Osteoblast (primary cell): ENCODE measurements around the gene COL4A2. TPM values are rescaled to one million over a fixed set of nuclear protein-coding genes. Genes with fewer than 3 reads are reported as not detected.

Experiments
- DNase-seq: peaks from one replicate; pipeline ENCODE4 v3.0.0; 2011; ENCODE audit warnings: low spot score, mixed read lengths; ENCODE audit not compliant: insufficient read length; ENCODE audit errors: missing footprints
- H2AFZ ChIP-seq: 2 replicates; pipeline ENCODE4 v1.6.0; 2011; ENCODE audit warnings: mild to moderate bottlenecking, low read length
- H3K27ac ChIP-seq: 2 replicates; pipeline ENCODE4 v1.5.1; 2011; ENCODE audit warnings: mild to moderate bottlenecking, low read depth, low read length, moderate library complexity
- H3K27me3 ChIP-seq: 2 replicates; pipeline ENCODE4 v1.6.0; 2012; ENCODE audit warnings: mild to moderate bottlenecking, control low read depth, inconsistent platforms, low read length, moderate library complexity; ENCODE audit not compliant: insufficient read depth
- H3K36me3 ChIP-seq: 2 replicates; pipeline ENCODE4 v1.5.1; 2011; ENCODE audit warnings: mild to moderate bottlenecking, low read length, control low read depth, moderate library complexity; ENCODE audit not compliant: insufficient read depth
- H3K4me1 ChIP-seq: 2 replicates; pipeline ENCODE4 v1.5.1; 2011; ENCODE audit warnings: mild to moderate bottlenecking, low read length, control low read depth, moderate library complexity; ENCODE audit not compliant: insufficient read depth
- H3K4me2 ChIP-seq: 2 replicates; pipeline ENCODE4 v1.6.0; 2011; ENCODE audit warnings: mild to moderate bottlenecking, low read length; ENCODE audit not compliant: insufficient read depth
- H3K4me3 ChIP-seq: fragments of 200-600 bp; sonication (generic); 3 replicates; pipeline ENCODE4 v1.5.1; 2012; ENCODE audit warnings: mild to moderate bottlenecking, low read length, inconsistent platforms; ENCODE audit not compliant: insufficient read depth
- H3K79me2 ChIP-seq: 2 replicates; pipeline ENCODE4 v1.6.0; 2012; ENCODE audit warnings: mild to moderate bottlenecking, low read length, control low read depth, inconsistent platforms; ENCODE audit not compliant: insufficient read depth
- H3K9me3 ChIP-seq: 2 replicates; pipeline ENCODE4 v1.5.1; 2011; ENCODE audit warnings: low read depth, low read length, control low read depth
- H4K20me1 ChIP-seq: 2 replicates; pipeline ENCODE4 v1.6.0; 2012; ENCODE audit warnings: mild to moderate bottlenecking, low read length, control low read depth; ENCODE audit not compliant: insufficient read depth
- total RNA-seq: library from RNA; depleted of rRNA; stranded (reverse); fragments of >200 nt; gene quantifications from 2 replicates; pipeline ENCODE4 v1.2.3, GENCODE V29; 2012
- TF ChIP-seq, protein P1 (sequence below): IDR thresholded peaks from 2 replicates; pipeline ENCODE4 v1.5.1; 2011; ENCODE audit warnings: mild to moderate bottlenecking, low read depth, low read length, moderate library complexity; ENCODE audit errors: extremely low read depth

The COL4A2 gene
- total RNA-seq, 1 donor = 267 TPM

GRCh38 chr13:110557610-110558305, 250.7 kb downstream of the COL4A2 start:
- Histone ChIP-seq H3K4me3 (no peak overlapping the region), H4K20me1 (peaks cover 3% of the 10 kb centered on the region), H3K27me3 (no peaks in the 10 kb centered on the region), H3K27ac (no peak overlapping the region), H2AFZ (no peak overlapping the region), H3K79me2 (no peaks in the 10 kb centered on the region), H3K4me1 (peaks cover 26% of the 10 kb centered on the region), H3K9me3 (no peaks in the 10 kb centered on the region), H3K36me3 (no peaks in the 10 kb centered on the region), H3K4me2 (no peak overlapping the region)
- peak; percentile 76 for DNase-seq
- TF ChIP-seq, protein P1, sequence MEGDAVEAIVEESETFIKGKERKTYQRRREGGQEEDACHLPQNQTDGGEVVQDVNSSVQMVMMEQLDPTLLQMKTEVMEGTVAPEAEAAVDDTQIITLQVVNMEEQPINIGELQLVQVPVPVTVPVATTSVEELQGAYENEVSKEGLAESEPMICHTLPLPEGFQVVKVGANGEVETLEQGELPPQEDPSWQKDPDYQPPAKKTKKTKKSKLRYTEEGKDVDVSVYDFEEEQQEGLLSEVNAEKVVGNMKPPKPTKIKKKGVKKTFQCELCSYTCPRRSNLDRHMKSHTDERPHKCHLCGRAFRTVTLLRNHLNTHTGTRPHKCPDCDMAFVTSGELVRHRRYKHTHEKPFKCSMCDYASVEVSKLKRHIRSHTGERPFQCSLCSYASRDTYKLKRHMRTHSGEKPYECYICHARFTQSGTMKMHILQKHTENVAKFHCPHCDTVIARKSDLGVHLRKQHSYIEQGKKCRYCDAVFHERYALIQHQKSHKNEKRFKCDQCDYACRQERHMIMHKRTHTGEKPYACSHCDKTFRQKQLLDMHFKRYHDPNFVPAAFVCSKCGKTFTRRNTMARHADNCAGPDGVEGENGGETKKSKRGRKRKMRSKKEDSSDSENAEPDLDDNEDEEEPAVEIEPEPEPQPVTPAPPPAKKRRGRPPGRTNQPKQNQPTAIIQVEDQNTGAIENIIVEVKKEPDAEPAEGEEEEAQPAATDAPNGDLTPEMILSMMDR = no peak

DNA sequence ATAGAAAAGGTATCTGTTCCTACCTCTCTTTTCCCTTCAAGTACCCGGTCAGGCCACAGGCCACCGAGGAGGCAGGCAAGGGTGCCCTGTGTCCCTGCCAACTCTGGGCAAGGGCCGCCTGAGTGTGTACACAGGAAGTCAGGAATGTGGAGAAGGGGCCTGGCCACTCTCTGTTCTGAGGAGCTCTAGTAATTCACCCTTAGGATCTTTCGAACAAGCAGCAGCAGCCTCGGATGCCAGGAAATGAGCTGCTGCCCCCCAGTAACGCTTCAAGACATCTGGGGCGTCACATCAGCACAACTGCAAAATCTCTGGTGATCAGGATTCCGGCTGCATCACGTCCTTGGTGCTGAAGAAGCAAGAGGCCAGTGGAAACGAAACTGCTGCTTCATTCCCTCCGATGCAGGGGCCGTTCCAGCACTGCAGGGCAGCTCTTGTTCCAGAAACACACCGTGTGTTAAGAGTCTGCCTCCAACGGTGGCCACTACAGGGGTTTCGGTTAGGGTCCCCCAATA, 252.4 kb downstream of the COL4A2 start:
- peaks cover 28% of the 10 kb centered on the region for H3K4me1 ChIP-seq
- H3K27me3 ChIP-seq = no peaks in the 10 kb centered on the region
- H3K79me2 ChIP-seq = no peaks in the 10 kb centered on the region
- H2AFZ ChIP-seq = peak overlapping the region; percentile 91
- H3K4me2 ChIP-seq = peak overlapping the region; percentile 92
- H3K36me3 ChIP-seq = no peaks in the 10 kb centered on the region
- H3K9me3 ChIP-seq = no peaks in the 10 kb centered on the region
- H3K4me3 ChIP-seq = peak overlapping the region; percentile 69
- H3K27ac ChIP-seq = peak overlapping the region; percentile 24
- DNase-seq = peak; percentile 97
- TF ChIP-seq, protein P1 = no peak
- H4K20me1 ChIP-seq = peaks cover 3% of the 10 kb centered on the region

GRCh38 chr13:110559986-110560385, 252.9 kb downstream of the COL4A2 start:
- Histone ChIP-seq H3K4me1 (peaks cover 28% of the 10 kb centered on the region), H3K4me3 (peak overlapping the region; percentile 69), H3K9me3 (no peaks in the 10 kb centered on the region), H3K27me3 (no peaks in the 10 kb centered on the region), H2AFZ (peak overlapping the region; percentile 91), H3K27ac (peak overlapping the region; percentile 24), H3K79me2 (no peaks in the 10 kb centered on the region), H3K36me3 (no peaks in the 10 kb centered on the region), H4K20me1 (peaks cover 3% of the 10 kb centered on the region), H3K4me2 (peak overlapping the region; percentile 92)
- TF ChIP-seq, protein P1 = no peak
- DNase-seq = no peak

DNA sequence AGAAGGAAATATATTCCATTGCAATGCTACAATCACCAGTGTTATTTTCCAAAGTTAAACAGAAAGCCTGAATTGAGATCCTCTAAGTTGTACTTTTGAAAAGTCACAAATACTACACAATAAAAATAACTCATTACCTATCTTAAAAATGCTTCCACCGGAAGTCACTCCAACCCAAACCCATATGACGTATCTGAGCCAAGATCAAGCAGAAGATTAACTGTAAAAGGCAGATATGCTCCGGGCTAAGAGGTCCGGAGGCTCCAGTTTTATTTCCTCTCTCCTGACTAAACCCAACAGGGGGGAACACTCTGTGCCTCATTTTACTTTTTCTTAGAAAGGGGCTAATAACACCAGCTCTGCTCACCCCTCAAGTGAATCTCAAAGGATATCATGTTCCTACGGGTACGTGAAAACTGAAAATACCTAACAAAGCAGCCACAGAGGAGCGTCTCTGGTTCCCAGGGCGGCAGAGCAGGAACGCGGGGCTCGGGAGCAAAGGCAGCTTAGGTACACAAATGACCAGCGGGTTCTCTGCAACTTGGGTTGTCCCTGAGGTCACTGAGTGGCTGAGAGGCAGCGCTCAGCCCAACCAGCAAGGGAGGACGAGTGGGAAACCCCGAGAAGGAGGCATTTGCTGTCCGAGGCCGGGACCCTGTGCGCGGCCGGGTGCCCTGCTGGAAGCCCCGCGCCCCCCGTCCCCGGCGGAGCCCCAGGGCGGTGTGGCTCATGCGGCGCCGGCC, 253.7 kb downstream of the COL4A2 start:
- peak overlapping the region; percentile 85 for H2AFZ ChIP-seq
- no peaks in the 10 kb centered on the region for H3K36me3 ChIP-seq
- H3K4me2 ChIP-seq = peak overlapping the region; percentile 92
- peaks cover 3% of the 10 kb centered on the region for H4K20me1 ChIP-seq
- TF ChIP-seq, protein P1 = no peak
- H3K27me3 ChIP-seq = no peaks in the 10 kb centered on the region
- DNase-seq = peak; percentile 77
- peaks cover 28% of the 10 kb centered on the region for H3K4me1 ChIP-seq
- H3K4me3 ChIP-seq = peak overlapping the region; percentile 83
- no peaks in the 10 kb centered on the region for H3K9me3 ChIP-seq
- no peaks in the 10 kb centered on the region for H3K79me2 ChIP-seq
- peak overlapping the region; percentile 28 for H3K27ac ChIP-seq
